Neuronal stem cell (in vitro differentiated cells): Measurements from ENCODE around the gene EPB41L4A.

Experiments
- DNase-seq: peaks from one replicate; pipeline ENCODE4 v3.0.0-alpha.2; 2013; ENCODE audit warnings: low spot score
- H2AFZ ChIP-seq: one replicate; pipeline ENCODE4 v1.6.1; 2013; ENCODE audit warnings: mild to moderate bottlenecking, low read length, inconsistent platforms
- H2AK5ac ChIP-seq: 2 replicates; pipeline ENCODE4 v1.6.1; 2013; ENCODE audit warnings: low read depth, mild to moderate bottlenecking, inconsistent platforms, low read length, moderate library complexity, mixed read lengths
- H2BK120ac ChIP-seq: 2 replicates; pipeline ENCODE4 v1.6.1; 2013; ENCODE audit warnings: low read depth, mild to moderate bottlenecking, inconsistent platforms, low read length, moderate library complexity, mixed read lengths
- H2BK12ac ChIP-seq: one replicate; pipeline ENCODE4 v1.6.1; 2013; ENCODE audit warnings: low read length, inconsistent platforms
- H2BK15ac ChIP-seq: 2 replicates; pipeline ENCODE4 v1.6.1; 2013; ENCODE audit warnings: mild to moderate bottlenecking, low read length, inconsistent platforms, mixed read lengths
- H2BK5ac ChIP-seq: one replicate; pipeline ENCODE4 v1.6.1; 2013; ENCODE audit warnings: inconsistent platforms, mild to moderate bottlenecking, low read length, moderate library complexity
- H3K14ac ChIP-seq: one replicate; pipeline ENCODE4 v1.6.1; 2013; ENCODE audit warnings: low read length, inconsistent platforms
- H3K18ac ChIP-seq: 2 replicates; pipeline ENCODE4 v1.6.1; 2013; ENCODE audit warnings: low read length, inconsistent platforms
- H3K23ac ChIP-seq: 2 replicates; pipeline ENCODE4 v1.6.1; 2013; ENCODE audit warnings: low read depth, mild to moderate bottlenecking, mixed read lengths, low read length, inconsistent platforms; ENCODE audit not compliant: poor library complexity
- H3K27ac ChIP-seq: replicated peaks from 3 replicates; pipeline ENCODE4 v1.5.1; 2013; ENCODE audit warnings: low read length, inconsistent platforms
- H3K27me3 ChIP-seq, 3 experiments: 2 replicates each; pipeline ENCODE4 v1.6.1; 2013; ENCODE audit warnings: low read length in 3 of 3, mild to moderate bottlenecking in 2 of 3, inconsistent platforms in 1 of 3, low read depth in 1 of 3, mixed read lengths in 1 of 3, moderate library complexity in 1 of 3; ENCODE audit not compliant: control insufficient read depth in 3 of 3, insufficient read depth in 3 of 3
- H3K36me3 ChIP-seq, 2 donors: replicated peaks in 1 of 2; 2 replicates each; pipeline ENCODE4 v1.6.1; 2013; ENCODE audit warnings: low read length in 2 of 2; ENCODE audit not compliant: control insufficient read depth in 2 of 2, insufficient read depth in 2 of 2
- H3K4ac ChIP-seq: 2 replicates; pipeline ENCODE4 v1.6.1; 2013; ENCODE audit warnings: inconsistent platforms, mild to moderate bottlenecking, low read length, moderate library complexity
- H3K4me1 ChIP-seq, 2 donors: 1 replicate in 1 of 2; 2 replicates in 1 of 2; pipeline ENCODE4 v1.6.1; 2013; ENCODE audit warnings: low read length in 2 of 2, low read depth in 1 of 2; ENCODE audit not compliant: control insufficient read depth in 2 of 2, insufficient read depth in 1 of 2
- H3K4me2 ChIP-seq: one replicate; pipeline ENCODE4 v1.6.1; 2013; ENCODE audit warnings: mild to moderate bottlenecking, low read length, inconsistent platforms; ENCODE audit not compliant: insufficient read depth, poor library complexity, severe bottlenecking
- H3K4me3 ChIP-seq, 2 donors: 2 replicates each; pipeline ENCODE4 v1.5.1; 2013; ENCODE audit warnings: low read length in 2 of 2, mild to moderate bottlenecking in 2 of 2, inconsistent platforms in 1 of 2, moderate library complexity in 1 of 2
- H3K79me1 ChIP-seq: one replicate; pipeline ENCODE4 v1.6.1; 2013; ENCODE audit warnings: low read depth, mild to moderate bottlenecking, inconsistent platforms, low read length, moderate library complexity
- H3K9ac ChIP-seq: one replicate; pipeline ENCODE4 v1.6.1; 2013; ENCODE audit warnings: mild to moderate bottlenecking, low read depth, low read length, inconsistent platforms; ENCODE audit not compliant: poor library complexity
- H3K9me3 ChIP-seq, 2 donors: replicated peaks in 1 of 2; 2 replicates each; pipeline versions ENCODE3 to v1.6.1; 2013; ENCODE audit warnings: low read length in 2 of 2, mild to moderate bottlenecking in 2 of 2, inconsistent platforms in 1 of 2, low read depth in 1 of 2, mixed read lengths in 1 of 2, moderate library complexity in 1 of 2; ENCODE audit not compliant: control insufficient read depth in 2 of 2, insufficient read depth in 1 of 2
- H4K8ac ChIP-seq: one replicate; pipeline ENCODE4 v1.6.1; 2013; ENCODE audit warnings: low read depth, mild to moderate bottlenecking, inconsistent platforms, low read length, moderate library complexity
- H4K91ac ChIP-seq: one replicate; pipeline ENCODE4 v1.6.1; 2013; ENCODE audit warnings: low read length, low read depth, mild to moderate bottlenecking, inconsistent platforms; ENCODE audit not compliant: poor library complexity
- WGBS, 2 donors: extraction: QIAGEN DNeasy Blood & Tissue Kit; methylation state at CpG; one replicate each; pipeline ENCODE4 v1.1.7; 2013; ENCODE audit warnings: missing lambda C conversion rate in 2 of 2, mixed read lengths in 1 of 2; ENCODE audit not compliant: insufficient read length in 2 of 2, insufficient replicate concordance in 1 of 2; ENCODE audit errors: extremely low coverage in 2 of 2; 5-methylcytosine and 5-hydroxymethylcytosine counted together

Gene EPB41L4A

DNA sequence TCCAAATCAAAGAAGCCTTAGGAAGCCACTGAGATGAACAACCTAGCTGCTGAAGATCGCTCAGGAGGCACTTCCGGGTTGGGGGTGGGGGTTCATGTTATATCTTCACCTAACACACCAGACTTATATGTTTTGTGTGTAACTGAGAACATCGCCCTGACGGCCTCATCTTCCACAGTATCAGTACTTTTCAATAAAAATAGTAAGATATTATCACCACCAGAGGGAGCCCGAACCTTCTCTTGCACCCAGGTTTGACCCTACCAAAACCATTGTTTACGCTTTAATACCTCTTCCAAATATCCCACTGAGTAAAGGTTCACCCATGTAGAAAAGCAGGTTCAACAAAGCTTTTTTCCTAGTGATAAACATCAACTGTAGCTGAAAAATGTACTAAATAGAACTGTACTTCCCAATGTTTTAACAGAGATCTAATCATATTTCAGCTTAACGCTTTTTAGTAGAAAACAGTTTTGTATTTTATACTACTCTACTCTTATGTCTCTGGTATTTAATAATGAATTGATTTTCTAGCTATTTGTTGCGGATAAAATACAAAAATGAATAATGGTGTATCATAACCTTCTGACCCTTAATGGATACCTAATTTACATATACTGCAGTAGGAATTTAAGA, 244.0 kb downstream of the EPB41L4A start:
- Histone ChIP-seq H2BK12ac (no peak overlapping the region), H3K36me3 (peaks cover 0 to 10% of the 10 kb centered on the region in 2 donors), H2AK5ac (no peak overlapping the region), H3K14ac (no peak overlapping the region), H2BK120ac (no peak overlapping the region), H3K4me1 (no peaks in the 10 kb centered on the region), H2BK15ac (no peak overlapping the region), H3K23ac (no peak overlapping the region), H3K9me3 (peaks cover 0 to 9% of the 10 kb centered on the region in 2 donors), H3K4me2 (no peak overlapping the region), H3K27ac (no peak overlapping the region), H3K4ac (no peak overlapping the region), H3K27me3 (no peaks in the 10 kb centered on the region), H2BK5ac (no peak overlapping the region), H2AFZ (no peak overlapping the region), H3K18ac (no peak overlapping the region), H3K9ac (no peak overlapping the region), H4K91ac (no peak overlapping the region), H3K79me1 (no peaks in the 10 kb centered on the region), H3K4me3 (no peak overlapping the region), H4K8ac (no peak overlapping the region)
- WGBS, 2 donors = no CpG with 5 or more reads among the region's 8 CpGs
- DNase-seq = peak; percentile 48

DNA sequence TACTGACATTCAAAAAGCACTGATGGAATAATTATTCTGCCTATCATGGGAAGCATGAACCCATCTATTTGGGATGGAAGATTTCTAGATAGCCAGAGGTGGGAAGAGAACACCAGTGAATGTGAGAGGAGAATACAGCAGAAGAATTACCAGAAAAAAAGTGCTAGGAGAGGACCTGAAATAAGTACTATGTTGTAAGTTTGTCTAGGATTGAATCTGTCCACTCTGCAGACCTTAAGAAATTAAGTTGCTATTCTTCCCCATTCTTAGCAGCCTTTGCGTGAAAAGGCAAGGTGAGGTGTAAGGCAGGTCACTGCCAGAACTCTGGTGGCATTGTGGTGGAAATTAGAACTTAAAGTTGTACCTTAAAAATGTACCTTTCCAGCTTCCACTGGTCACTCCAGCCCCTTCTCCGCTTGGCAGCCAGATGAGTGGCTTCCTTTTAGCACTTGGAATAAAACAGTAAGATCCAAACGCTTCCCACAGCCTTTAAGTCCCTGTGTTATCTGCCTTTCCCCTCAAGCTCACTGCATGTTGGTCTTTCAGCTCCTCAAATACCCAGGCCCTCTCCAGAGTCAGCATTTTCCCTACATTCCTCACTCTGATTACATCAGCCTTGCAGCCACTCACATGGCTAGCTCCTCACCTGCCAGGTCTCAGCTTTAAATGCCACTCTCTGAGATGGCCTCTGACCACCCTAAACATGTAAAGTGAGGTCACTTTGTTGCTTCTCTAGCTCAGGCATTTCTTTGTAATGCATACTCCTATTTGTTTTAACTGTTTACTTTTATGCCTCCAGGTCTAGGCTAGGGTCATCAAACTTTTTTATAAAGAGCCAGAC, 253.0 kb downstream of the EPB41L4A start:
- peaks cover 2% of the 10 kb centered on the region for H3K79me1 ChIP-seq
- H3K4ac ChIP-seq = no peak overlapping the region
- H3K9me3 ChIP-seq = no peaks in the 10 kb centered on the region
- no peak overlapping the region for H2AK5ac ChIP-seq
- WGBS, 2 donors = no CpG with 5 or more reads among the region's 3 CpGs
- no peak overlapping the region for H2BK5ac ChIP-seq
- no peak overlapping the region for H4K91ac ChIP-seq
- H3K4me1 ChIP-seq = no peaks in the 10 kb centered on the region
- no peak overlapping the region for H3K23ac ChIP-seq
- no peak overlapping the region for H2AFZ ChIP-seq
- H2BK15ac ChIP-seq = no peak overlapping the region
- DNase-seq = no peak
- no peak overlapping the region for H2BK12ac ChIP-seq
- H3K36me3 ChIP-seq = peaks cover 26 to 92% of the 10 kb centered on the region in 2 donors
- H2BK120ac ChIP-seq = no peak overlapping the region
- H3K9ac ChIP-seq = no peak overlapping the region
- H3K27ac ChIP-seq = no peak overlapping the region
- no peak overlapping the region for H3K18ac ChIP-seq
- no peak overlapping the region for H3K4me3 ChIP-seq
- peak overlapping the region; percentile 89 for H4K8ac ChIP-seq
- no peaks in the 10 kb centered on the region for H3K27me3 ChIP-seq
- no peak overlapping the region for H3K4me2 ChIP-seq
- H3K14ac ChIP-seq = no peak overlapping the region

- Histone ChIP-seq H3K4me2 (no peak overlapping the region), H2BK5ac (no peak overlapping the region), H4K91ac (no peak overlapping the region), H3K4ac (no peak overlapping the region), H3K14ac (no peak overlapping the region), H3K36me3 (peaks cover 26 to 88% of the 10 kb centered on the region in 2 donors), H2BK120ac (no peak overlapping the region), H3K27me3 (no peaks in the 10 kb centered on the region), H3K4me1 (no peaks in the 10 kb centered on the region), H3K4me3 (no peak overlapping the region), H3K9ac (no peak overlapping the region), H3K79me1 (peaks cover 3% of the 10 kb centered on the region), H3K18ac (no peak overlapping the region), H2BK12ac (no peak overlapping the region), H3K23ac (no peak overlapping the region), H3K27ac (no peak overlapping the region), H2AFZ (no peak overlapping the region), H2BK15ac (no peak overlapping the region), H2AK5ac (no peak overlapping the region), H3K9me3 (no peaks in the 10 kb centered on the region), H4K8ac (no peak overlapping the region)
- no CpG with 5 or more reads among the region's 3 CpGs for WGBS, 2 donors
- no peak for DNase-seq
Observed at GRCh38 chr5:112165399-112165798, 253.7 kb downstream of the EPB41L4A start.

DNA sequence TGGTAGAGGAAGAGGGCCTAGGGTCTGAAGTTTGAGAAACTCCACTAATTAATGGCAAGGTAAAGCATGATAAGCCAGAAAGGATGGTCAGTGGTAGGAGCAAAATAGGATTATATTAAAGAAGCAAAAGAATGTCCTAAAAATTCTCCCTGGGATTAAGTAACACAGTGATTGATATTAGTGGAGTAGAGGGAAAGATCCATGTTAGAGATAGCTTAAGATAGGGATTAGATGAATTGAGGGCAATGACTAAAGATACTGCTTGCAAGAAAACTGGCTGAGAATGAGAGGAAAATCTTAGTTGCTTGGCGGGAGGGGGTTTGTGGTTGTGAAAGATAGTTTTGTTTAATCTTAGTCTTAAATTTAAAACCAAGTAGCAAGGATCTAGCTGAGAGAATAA, 255.6 kb downstream of the EPB41L4A start:
- Histone ChIP-seq H2BK120ac (no peak overlapping the region), H3K4me1 (no peaks in the 10 kb centered on the region), H3K18ac (no peak overlapping the region), H3K4ac (no peak overlapping the region), H2BK5ac (no peak overlapping the region), H3K4me2 (no peak overlapping the region), H2BK15ac (no peak overlapping the region), H3K27ac (no peak overlapping the region), H3K9ac (no peak overlapping the region), H3K14ac (no peak overlapping the region), H2BK12ac (no peak overlapping the region), H2AK5ac (no peak overlapping the region), H3K36me3 (peaks cover 26 to 69% of the 10 kb centered on the region in 2 donors), H4K91ac (no peak overlapping the region), H4K8ac (no peak overlapping the region), H3K9me3 (no peaks in the 10 kb centered on the region), H3K4me3 (no peak overlapping the region), H2AFZ (no peak overlapping the region), H3K27me3 (no peaks in the 10 kb centered on the region), H3K79me1 (peaks cover 3% of the 10 kb centered on the region), H3K23ac (no peak overlapping the region)
- no CpG with 5 or more reads among the region's 1 CpG for WGBS, 2 donors
- no peak for DNase-seq
